ENCODE measurements around the gene CALCOCO1. TPM values are rescaled to one million over a fixed set of nuclear protein-coding genes. Genes with fewer than 3 reads are reported as not detected.

Gene CALCOCO1
- total RNA-seq, 2 donors from 2014 or later, result 39.0 to 79.8 TPM

DNA sequence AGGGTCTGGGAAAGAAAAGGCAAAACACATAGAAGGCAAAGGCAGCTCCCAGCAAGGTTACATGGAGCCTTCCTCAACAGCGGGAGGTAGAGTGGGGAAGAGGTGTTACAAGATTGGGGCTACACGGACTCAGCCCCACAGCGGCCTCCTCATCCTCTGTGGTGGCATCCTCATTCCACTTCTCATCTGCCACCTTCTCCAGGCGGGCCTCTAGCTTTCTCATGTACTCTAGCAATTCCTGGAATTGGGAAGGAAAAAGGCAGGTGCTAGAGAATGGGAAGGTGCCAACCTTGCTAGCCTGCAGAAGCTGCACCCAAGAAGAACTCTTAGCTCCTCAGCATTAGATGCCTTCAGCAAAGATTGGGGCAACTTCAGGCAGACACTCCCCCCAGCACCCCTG lies 13.2 kb downstream of the CALCOCO1 start:
- ATAC-seq, result no peak
- Mint-ChIP-seq H3K36me3 (peaks cover 16% of the 10 kb centered on the region), H3K27me3 (no peaks in the 10 kb centered on the region), H3K27ac (no peak overlapping the region), H3K4me1 (ENCODE audit: low read depth in 2 of 2) (no peaks in the 10 kb centered on the region), H3K4me3 (no peak overlapping the region), H3K9me3 (no peaks in the 10 kb centered on the region)
- no peak for DNase-seq (ENCODE audit: low spot score)

DNA sequence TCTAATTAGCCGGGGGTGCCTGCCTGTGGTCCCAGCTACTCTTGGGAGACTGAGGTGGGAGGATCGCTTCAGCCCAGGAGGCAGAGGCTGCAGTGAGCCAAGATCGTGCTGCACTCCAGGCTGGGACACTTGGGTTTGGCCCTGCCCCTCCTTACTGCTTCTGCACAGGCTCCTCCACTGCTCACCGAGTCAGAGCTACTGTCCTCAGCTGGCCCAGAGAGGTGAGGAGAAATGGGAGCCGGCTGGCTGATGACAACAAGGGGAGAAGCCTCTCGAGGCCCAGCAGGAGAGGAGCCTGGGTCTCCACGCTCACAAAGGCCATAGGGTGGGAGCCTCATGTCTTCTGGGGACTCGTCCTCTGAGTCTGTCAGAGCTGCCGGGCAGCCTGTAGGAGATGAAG lies 13.7 kb downstream of the CALCOCO1 start:
- DNase-seq (ENCODE audit: low spot score) (no peak), ATAC-seq (no peak)
- no peak overlapping the region for H3K27ac Mint-ChIP-seq
- no peaks in the 10 kb centered on the region for H3K4me1 Mint-ChIP-seq (ENCODE audit: low read depth in 2 of 2)
- peaks cover 16% of the 10 kb centered on the region for H3K36me3 Mint-ChIP-seq
- H3K9me3 Mint-ChIP-seq, result no peaks in the 10 kb centered on the region
- H3K27me3 Mint-ChIP-seq, result no peaks in the 10 kb centered on the region
- H3K4me3 Mint-ChIP-seq, result no peak overlapping the region

DNA sequence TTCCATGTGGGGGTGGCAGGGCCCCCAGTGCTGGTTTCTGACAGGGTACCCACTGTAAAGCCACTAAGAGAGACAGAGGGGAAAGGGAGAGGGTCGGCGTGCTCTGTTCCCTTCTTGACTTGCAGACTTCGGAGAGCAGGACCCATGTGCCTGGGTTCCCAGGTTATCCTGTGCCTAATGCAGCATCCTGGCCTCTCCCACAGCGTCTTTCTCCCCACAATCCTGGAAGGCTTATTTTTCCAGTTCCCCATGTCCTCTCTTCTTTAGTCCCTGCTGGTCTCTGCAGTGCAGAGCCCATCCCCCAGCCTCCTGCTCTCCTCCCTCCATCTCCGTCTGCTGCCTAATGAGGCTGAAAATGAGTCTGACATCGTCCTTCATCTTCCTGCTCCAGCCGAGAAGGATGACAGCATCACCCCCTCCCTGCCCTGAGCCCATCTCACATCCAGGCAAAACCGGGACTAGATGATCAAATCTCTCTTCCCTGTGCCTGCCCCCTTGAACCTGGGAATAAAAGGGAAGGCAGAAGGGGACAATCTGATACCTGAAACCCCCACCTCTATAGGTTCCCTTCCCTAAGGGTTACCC lies 15.1 kb downstream of the CALCOCO1 start:
- DNase-seq (ENCODE audit: low spot score), result no peak
- ATAC-seq, result no peak
- Mint-ChIP-seq H3K4me3 (no peak overlapping the region), H3K9me3 (no peaks in the 10 kb centered on the region), H3K36me3 (peaks cover 16% of the 10 kb centered on the region), H3K4me1 (ENCODE audit: low read depth in 2 of 2) (no peaks in the 10 kb centered on the region), H3K27me3 (peaks cover 3 to 8% of the 10 kb centered on the region in 2 donors), H3K27ac (no peak overlapping the region)

DNA sequence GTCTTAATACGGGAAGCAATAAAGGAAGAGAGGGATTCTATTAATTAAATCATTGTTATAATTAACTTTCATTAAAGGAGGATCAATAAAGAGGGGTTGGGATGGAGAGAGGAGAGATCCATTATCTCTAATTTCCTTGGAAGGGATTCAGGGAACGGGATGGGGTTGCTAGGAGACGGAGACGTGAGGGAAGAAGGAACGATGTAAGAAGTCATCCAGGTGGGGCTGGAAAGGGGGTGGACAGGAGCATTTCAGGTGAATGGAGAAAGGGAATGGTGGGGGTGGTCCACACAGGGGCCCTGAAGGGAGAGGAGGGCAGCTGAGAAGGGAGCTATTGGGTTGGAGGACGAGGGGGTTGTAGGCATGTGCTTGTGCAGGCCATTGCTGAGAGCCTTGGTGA lies 17.2 kb downstream of the CALCOCO1 start:
- Mint-ChIP-seq H3K4me1 (ENCODE audit: low read depth in 2 of 2) (no peaks in the 10 kb centered on the region), H3K27me3 (peaks cover 9 to 21% of the 10 kb centered on the region in 2 donors)
- no peak for ATAC-seq

DNA sequence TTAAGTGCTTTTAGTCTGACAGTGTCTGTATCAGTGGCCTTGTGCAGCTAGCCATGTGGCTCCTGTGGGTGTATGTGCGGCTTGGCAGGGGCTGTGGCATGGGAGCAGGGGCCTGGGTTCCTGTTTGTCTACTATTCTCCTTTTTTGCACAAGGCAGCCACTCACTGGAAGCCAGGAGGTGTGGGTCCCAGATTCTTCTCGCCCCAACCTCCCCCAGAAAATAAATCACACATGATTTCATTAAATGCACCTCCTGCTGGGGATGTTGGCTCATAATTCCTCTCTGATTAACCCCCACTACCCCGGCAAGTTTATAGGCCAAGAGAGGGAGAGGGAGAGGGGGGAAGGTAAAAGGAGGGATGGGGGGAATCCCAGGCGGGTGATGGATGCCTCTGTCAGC lies 17.6 kb downstream of the CALCOCO1 start:
- Mint-ChIP-seq H3K9me3 (no peaks in the 10 kb centered on the region), H3K4me3 (no peak overlapping the region), H3K27ac (no peak overlapping the region), H3K36me3 (peaks cover 7% of the 10 kb centered on the region), H3K27me3 (peaks cover 9 to 21% of the 10 kb centered on the region in 2 donors), H3K4me1 (ENCODE audit: low read depth in 2 of 2) (no peaks in the 10 kb centered on the region)
- ATAC-seq (no peak), DNase-seq (ENCODE audit: low spot score) (no peak)

More for the DNA sequence above, 17.2 kb downstream of the CALCOCO1 start:
- Mint-ChIP-seq H3K4me3 (no peak overlapping the region), H3K9me3 (no peaks in the 10 kb centered on the region), H3K36me3 (peaks cover 7% of the 10 kb centered on the region), H3K27ac (no peak overlapping the region)
- DNase-seq (ENCODE audit: low spot score), result no peak

DNA sequence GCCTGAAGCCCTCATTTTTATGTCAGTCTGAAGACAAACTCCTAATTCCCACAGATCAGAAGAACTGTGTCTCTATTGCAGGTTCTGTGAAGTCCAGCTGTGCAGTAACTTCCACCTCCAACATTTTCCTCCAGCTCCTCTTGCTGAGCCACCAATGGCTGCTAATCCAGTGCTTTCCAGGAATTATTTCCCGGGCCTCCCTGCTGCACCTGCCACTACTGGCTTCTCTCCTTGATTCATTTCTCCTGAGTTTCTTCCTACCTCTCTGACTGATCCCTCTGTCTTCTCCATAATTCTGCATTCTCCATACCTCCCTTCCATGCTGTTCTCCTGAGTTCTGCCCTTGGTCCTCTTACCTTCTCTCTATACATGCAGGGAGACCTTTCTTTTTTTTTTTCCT lies 21.2 kb downstream of the CALCOCO1 start:
- Mint-ChIP-seq H3K4me3 (no peak overlapping the region), H3K4me1 (ENCODE audit: low read depth in 2 of 2) (peaks cover 0 to 3% of the 10 kb centered on the region in 2 donors), H3K27me3 (peaks cover 28 to 51% of the 10 kb centered on the region in 2 donors), H3K27ac (no peak overlapping the region), H3K36me3 (no peaks in the 10 kb centered on the region), H3K9me3 (no peaks in the 10 kb centered on the region)
- DNase-seq (ENCODE audit: low spot score) (no peak), ATAC-seq (no peak)

DNA sequence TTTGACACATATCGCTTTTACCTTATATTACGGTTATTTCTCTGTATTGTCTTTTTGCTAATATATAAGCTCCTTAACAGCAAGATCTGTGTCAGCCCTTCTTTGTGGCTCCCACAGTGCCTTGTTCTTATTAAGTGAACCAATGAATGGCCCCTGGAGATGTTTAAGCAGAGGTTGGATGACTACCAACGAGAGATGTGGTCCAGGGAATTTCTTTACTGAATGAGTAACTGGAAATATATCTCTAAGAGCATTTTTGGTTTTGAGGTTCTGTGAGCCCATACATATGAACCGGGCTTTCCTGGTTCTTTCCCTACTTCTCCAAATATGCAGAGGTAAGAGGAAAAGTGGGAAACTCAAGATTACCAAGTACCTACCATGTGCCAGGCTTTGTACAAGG lies 23.5 kb downstream of the CALCOCO1 start:
- H3K27me3 Mint-ChIP-seq, result peaks cover 36 to 69% of the 10 kb centered on the region in 2 donors
- H3K4me3 Mint-ChIP-seq, result no peak overlapping the region
- no peak overlapping the region for H3K27ac Mint-ChIP-seq
- DNase-seq (ENCODE audit: low spot score), result no peak
- peaks cover 0 to 3% of the 10 kb centered on the region in 2 donors for H3K4me1 Mint-ChIP-seq (ENCODE audit: low read depth in 2 of 2)
- H3K36me3 Mint-ChIP-seq, result no peaks in the 10 kb centered on the region
- ATAC-seq, result no peak
- H3K9me3 Mint-ChIP-seq, result no peaks in the 10 kb centered on the region

DNA sequence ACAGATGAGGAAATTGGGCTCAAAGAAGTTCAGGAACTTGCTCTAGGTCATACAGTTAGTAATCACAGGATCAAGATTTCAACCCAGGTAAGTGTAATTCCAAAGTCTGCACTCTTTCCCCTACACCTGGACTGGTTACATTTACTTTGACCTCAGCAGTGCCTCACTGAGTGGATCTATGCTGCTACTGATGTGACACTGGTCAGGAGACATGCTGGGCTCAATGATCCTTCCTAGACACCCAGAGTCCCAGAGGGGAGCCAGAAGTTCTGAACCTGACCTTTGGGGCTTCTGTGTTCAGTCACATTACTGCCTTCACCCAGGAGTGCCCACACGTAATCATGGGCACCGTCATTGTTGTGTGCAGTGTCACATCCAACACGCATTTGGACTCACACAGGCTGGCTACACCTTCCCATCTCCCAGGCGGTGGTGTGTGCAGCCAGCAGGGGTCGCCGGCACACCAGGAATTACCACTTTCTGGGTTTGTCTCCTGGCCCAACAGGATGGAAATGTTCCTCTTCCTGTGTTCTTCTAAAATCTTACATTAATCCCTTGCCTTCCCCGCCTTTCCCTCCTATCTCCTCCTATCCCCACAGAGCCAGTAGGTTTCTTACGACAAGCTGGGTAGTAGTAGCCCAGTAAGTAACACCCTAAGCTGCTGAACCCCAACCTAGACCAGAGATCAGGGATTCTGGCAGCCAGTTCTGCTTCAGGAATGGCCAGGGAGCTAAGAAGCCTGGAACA lies 25.6 kb downstream of the CALCOCO1 start:
- DNase-seq (ENCODE audit: low spot score) (peak; percentile 77), ATAC-seq (peak; percentile 81 to 88)
- H3K27me3 Mint-ChIP-seq, result peaks cover 48 to 75% of the 10 kb centered on the region in 2 donors
- H3K9me3 Mint-ChIP-seq, result no peaks in the 10 kb centered on the region
- peaks cover 4 to 8% of the 10 kb centered on the region in 2 donors for H3K4me1 Mint-ChIP-seq (ENCODE audit: low read depth in 2 of 2)
- H3K4me3 Mint-ChIP-seq, result no peak overlapping the region
- no peaks in the 10 kb centered on the region for H3K36me3 Mint-ChIP-seq
- H3K27ac Mint-ChIP-seq, result no peak overlapping the region

DNA sequence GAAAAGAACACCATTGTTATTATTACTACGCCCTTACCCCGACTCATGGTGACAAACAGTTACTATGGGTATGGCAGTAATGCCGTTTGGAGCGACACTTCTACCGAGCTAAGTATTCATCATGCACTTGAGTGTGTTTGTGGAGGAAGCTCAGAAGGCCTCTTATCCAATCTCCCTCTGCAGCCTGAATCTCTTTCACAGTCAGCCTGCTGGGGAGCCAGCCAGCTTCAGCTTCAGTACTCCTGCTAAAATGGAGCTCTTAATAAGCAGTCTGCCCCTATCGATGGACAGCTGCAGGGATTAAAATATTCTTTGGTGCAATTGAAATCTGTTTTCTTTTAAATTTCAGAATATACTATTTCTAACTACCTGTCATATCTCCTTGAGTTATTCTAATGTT lies 26.7 kb downstream of the CALCOCO1 start:
- H3K9me3 Mint-ChIP-seq, result no peaks in the 10 kb centered on the region
- H3K4me1 Mint-ChIP-seq (ENCODE audit: low read depth in 2 of 2), result peaks cover 9 to 16% of the 10 kb centered on the region in 2 donors
- no peak overlapping the region for H3K4me3 Mint-ChIP-seq
- peaks cover 51 to 75% of the 10 kb centered on the region in 2 donors for H3K27me3 Mint-ChIP-seq
- ATAC-seq (no peak), DNase-seq (ENCODE audit: low spot score) (no peak)
- H3K27ac Mint-ChIP-seq, result no peak overlapping the region
- no peaks in the 10 kb centered on the region for H3K36me3 Mint-ChIP-seq

DNA sequence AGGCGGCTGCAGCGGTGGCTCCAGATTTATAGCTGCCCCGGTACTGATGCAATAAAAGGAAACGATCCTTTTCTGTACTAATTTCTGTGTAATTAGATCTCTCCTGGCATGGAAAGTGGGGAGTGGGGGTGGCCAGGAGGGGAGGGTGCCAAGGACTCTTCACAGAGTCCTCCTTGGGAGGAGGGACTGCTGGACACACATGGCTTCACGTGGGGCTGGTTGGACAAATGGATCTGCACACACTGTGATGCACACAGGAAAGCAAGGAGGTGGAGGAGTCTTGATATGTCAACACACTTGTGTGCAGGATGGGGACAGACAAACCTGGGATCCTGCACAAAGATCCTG lies 27.6 kb downstream of the CALCOCO1 start:
- ATAC-seq (no peak), DNase-seq (ENCODE audit: low spot score) (no peak)
- Mint-ChIP-seq H3K9me3 (no peaks in the 10 kb centered on the region), H3K4me3 (no peak overlapping the region), H3K27ac (no peak overlapping the region), H3K27me3 (peaks cover 57 to 83% of the 10 kb centered on the region in 2 donors), H3K36me3 (no peaks in the 10 kb centered on the region), H3K4me1 (ENCODE audit: low read depth in 2 of 2) (peaks cover 15 to 23% of the 10 kb centered on the region in 2 donors)

DNA sequence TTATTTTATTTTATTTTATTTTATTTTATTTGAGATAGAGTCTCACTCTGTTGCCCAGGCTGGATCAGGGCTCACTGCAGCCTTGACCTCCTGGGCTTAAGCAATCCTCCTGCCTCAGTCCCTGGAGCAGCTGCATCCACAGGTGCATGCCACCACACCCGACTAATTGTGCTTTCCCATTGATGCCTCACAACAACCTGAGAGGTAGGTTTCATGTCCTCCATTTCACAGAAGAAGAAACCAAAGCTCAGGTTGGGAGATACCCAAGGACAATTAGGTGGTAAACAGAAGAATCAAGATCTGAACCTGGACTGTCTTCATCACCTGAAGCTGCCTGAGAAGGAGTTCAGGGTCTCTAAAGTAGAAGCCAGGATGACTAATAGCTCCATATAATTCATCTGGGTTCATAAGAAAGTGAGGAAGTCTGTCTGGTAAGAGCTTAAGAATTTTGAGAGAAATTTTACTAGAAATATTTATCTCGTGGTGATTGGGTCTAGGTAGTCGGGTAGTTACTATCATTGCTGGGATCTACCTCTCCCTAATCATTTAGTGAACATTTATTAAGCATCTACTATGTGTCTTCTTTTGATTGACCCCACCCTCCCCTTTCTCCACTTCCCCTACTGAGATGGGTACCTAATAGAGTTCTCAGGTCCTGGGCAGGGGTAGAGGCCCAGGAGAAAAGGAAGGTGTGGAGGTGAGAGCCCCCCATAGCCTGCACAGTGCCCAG lies 28.1 kb downstream of the CALCOCO1 start:
- no peak for DNase-seq (ENCODE audit: low spot score)
- peaks cover 20 to 28% of the 10 kb centered on the region in 2 donors for H3K4me1 Mint-ChIP-seq (ENCODE audit: low read depth in 2 of 2)
- no peak overlapping the region for H3K27ac Mint-ChIP-seq
- no peaks in the 10 kb centered on the region for H3K36me3 Mint-ChIP-seq
- no peak overlapping the region for H3K4me3 Mint-ChIP-seq
- no peaks in the 10 kb centered on the region for H3K9me3 Mint-ChIP-seq
- peaks cover 60 to 83% of the 10 kb centered on the region in 2 donors for H3K27me3 Mint-ChIP-seq
- no peak for ATAC-seq

DNA sequence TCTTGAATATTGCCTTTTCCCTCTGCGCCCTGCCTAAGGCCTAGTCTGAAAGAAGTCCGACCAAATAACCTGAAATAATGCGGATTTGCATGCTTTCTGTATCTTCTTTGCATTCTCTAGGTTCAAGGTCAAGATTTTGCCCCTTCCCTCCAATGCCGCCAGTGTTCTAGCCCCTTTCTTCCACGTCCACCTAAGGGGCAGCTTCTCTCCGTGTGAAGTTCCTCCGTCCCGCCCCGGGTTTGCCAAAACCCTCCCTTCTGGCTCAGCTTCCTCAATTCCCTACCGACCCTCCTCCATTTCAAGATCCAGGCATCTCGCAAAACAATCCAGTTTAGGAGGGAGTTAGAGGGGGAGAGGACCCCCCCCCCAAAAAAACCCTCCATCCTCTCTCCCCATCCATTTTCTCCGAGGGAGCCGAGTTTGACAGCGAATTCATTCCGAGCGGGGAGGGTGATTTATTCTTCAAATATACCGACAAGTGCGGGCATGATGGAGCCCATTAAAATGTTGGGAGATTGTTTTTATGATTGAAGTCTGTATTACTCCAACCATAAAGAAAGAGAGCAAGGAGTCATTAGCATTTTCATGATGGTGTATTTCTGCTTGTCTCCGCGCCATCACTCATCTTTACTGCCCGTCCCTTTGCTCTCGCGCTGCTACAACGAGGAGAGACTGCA lies 30.5 kb downstream of the CALCOCO1 start:
- DNase-seq (ENCODE audit: low spot score), result no peak
- no peak overlapping the region for H3K27ac Mint-ChIP-seq
- H3K4me3 Mint-ChIP-seq, result peak overlapping the region; percentile 40
- H3K9me3 Mint-ChIP-seq, result no peaks in the 10 kb centered on the region
- H3K4me1 Mint-ChIP-seq (ENCODE audit: low read depth in 2 of 2), result peaks cover 20 to 27% of the 10 kb centered on the region in 2 donors
- ATAC-seq, result no peak
- no peaks in the 10 kb centered on the region for H3K36me3 Mint-ChIP-seq
- H3K27me3 Mint-ChIP-seq, result peaks cover 57 to 83% of the 10 kb centered on the region in 2 donors

DNA sequence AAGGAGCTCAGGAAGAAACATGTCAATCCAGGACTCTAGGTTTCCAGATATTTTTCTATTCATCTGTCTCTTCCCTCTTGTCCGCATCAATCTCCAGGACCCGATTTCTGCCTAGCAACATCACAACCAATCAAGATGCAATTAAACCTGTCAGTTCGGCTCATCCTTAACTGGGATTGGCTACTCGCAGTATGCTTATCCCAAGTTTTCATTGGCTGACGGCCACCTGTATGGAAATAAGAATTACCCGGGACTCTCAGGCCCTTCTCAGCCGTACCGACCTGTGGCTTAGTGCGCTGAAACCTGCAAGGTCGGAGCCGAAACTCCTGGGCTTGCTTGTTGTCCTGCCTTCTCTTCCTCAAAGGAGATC lies 31.0 kb downstream of the CALCOCO1 start:
- peaks cover 57 to 83% of the 10 kb centered on the region in 2 donors for H3K27me3 Mint-ChIP-seq
- H3K4me3 Mint-ChIP-seq, result peak overlapping the region; percentile 40
- no peak overlapping the region for H3K27ac Mint-ChIP-seq
- no peaks in the 10 kb centered on the region for H3K36me3 Mint-ChIP-seq
- ATAC-seq (peak in 1 of 2 donors; percentile 65), DNase-seq (ENCODE audit: low spot score) (no peak)
- no peaks in the 10 kb centered on the region for H3K9me3 Mint-ChIP-seq
- H3K4me1 Mint-ChIP-seq (ENCODE audit: low read depth in 2 of 2), result peaks cover 20 to 27% of the 10 kb centered on the region in 2 donors
